Measurements from ENCODE around the gene OLFML1. TPM values are rescaled to one million over a fixed set of nuclear protein-coding genes. Genes with fewer than 3 reads are reported as not detected.

The OLFML1 gene
- total RNA-seq, 1 experiment from 2014 or later: not detected

DNA sequence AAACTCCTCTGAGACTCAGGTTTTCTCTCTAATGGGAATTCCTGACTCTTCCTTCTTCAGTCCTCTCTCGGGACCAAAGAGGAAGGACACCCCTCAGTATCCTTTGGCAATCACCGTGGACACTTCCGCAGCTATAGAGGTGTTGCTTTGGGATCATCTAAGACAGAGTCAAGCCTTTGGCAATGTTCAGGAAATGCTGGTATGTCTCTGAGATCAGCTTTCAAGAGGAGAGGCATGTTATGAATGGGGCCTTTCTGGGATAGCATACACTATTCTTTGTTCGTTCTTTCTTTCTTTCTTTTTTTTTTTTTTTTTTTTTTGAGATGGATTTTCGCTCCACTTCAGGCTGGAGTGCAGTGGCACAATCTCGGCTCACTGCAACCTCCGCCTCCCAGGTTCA, 14.2 kb upstream of the OLFML1 start:
- no peak overlapping the region for H4K5ac ChIP-seq (ENCODE audit: insufficient read length, low read depth, low read length)
- no peak overlapping the region for H3K18ac ChIP-seq (ENCODE audit: insufficient read length, low read depth, low read length)
- H3K36me3 Mint-ChIP-seq (ENCODE audit: insufficient read depth in 1 of 3, low read depth in 3 of 3): no peaks in the 10 kb centered on the region
- no peaks in the 10 kb centered on the region for H4K20me1 ChIP-seq (ENCODE audit: control insufficient read depth, insufficient read depth, insufficient read length)
- peak overlapping the region in 1 of 3 experiments; percentile 36; a peak in 1 of 7 replicates for H3K27ac Mint-ChIP-seq
- peaks cover 0 to 4% of the 10 kb centered on the region in 2 experiments; a peak in 2 of 4 replicates for H3K4me1 Mint-ChIP-seq
- H2BK5ac ChIP-seq (ENCODE audit: insufficient read length, low read length): no peak overlapping the region
- no peaks in the 10 kb centered on the region; the same call in none of the 2 replicates for H3K27me3 Mint-ChIP-seq (ENCODE audit: low read depth)
- no peak overlapping the region for H3T11ph ChIP-seq (ENCODE audit: low read length)
- H3K79me2 ChIP-seq (ENCODE audit: insufficient read depth, low read length): no peaks in the 10 kb centered on the region
- H3K4me2 ChIP-seq (ENCODE audit: insufficient read depth, insufficient read length, low read length): no peak overlapping the region
- H3K27me3 ChIP-seq (ENCODE audit: insufficient read depth, low read length): no peaks in the 10 kb centered on the region
- no peak overlapping the region for H3K4ac ChIP-seq (ENCODE audit: low read depth, low read length)
- H2BK12ac ChIP-seq (ENCODE audit: insufficient read length, low read depth, low read length): no peak overlapping the region
- no peak overlapping the region for H3K14ac ChIP-seq (ENCODE audit: insufficient read depth, low read length)
- no peak overlapping the region for H4K8ac ChIP-seq (replicated peaks; ENCODE audit: insufficient read length, low read depth, low read length)
- no peak overlapping the region for H3K9ac ChIP-seq (ENCODE audit: extremely low read depth, insufficient read length, low read length)
- no peak overlapping the region for H4K91ac ChIP-seq (ENCODE audit: insufficient read length, low read depth, low read length)
- H2BK15ac ChIP-seq (ENCODE audit: low read depth, low read length): no peak overlapping the region
- H3K23me2 ChIP-seq (ENCODE audit: insufficient read length, low read depth, low read length, poor library complexity, severe bottlenecking): no peaks in the 10 kb centered on the region
- H3K79me1 ChIP-seq (ENCODE audit: insufficient read depth, low read depth, low read length, poor library complexity, severe bottlenecking): no peaks in the 10 kb centered on the region
- H3K27ac ChIP-seq (ENCODE audit: insufficient read length, low read depth, low read length): no peak overlapping the region
- H2BK120ac ChIP-seq (ENCODE audit: low read depth, low read length, poor library complexity, severe bottlenecking): no peak overlapping the region
- H3K4me3 Mint-ChIP-seq: no peak overlapping the region
- no peaks in the 10 kb centered on the region for H3K9me3 ChIP-seq (ENCODE audit: control insufficient read depth, low read depth, low read length)
- TF ChIP-seq, protein P1, sequence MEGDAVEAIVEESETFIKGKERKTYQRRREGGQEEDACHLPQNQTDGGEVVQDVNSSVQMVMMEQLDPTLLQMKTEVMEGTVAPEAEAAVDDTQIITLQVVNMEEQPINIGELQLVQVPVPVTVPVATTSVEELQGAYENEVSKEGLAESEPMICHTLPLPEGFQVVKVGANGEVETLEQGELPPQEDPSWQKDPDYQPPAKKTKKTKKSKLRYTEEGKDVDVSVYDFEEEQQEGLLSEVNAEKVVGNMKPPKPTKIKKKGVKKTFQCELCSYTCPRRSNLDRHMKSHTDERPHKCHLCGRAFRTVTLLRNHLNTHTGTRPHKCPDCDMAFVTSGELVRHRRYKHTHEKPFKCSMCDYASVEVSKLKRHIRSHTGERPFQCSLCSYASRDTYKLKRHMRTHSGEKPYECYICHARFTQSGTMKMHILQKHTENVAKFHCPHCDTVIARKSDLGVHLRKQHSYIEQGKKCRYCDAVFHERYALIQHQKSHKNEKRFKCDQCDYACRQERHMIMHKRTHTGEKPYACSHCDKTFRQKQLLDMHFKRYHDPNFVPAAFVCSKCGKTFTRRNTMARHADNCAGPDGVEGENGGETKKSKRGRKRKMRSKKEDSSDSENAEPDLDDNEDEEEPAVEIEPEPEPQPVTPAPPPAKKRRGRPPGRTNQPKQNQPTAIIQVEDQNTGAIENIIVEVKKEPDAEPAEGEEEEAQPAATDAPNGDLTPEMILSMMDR (conservative IDR thresholded peaks at IDR 0.05): no peak
- H3K56ac ChIP-seq (ENCODE audit: insufficient read length, low read depth, low read length): no peak overlapping the region
- WGBS (ENCODE audit: extremely low coverage, insufficient read length, low lambda C conversion rate): no CpG with 5 or more reads among the region's 7 CpGs
- no peak for DNase-seq
- H2AFZ ChIP-seq (ENCODE audit: low read length): no peak overlapping the region
- H3K23ac ChIP-seq (ENCODE audit: insufficient read length, low read depth, low read length): no peak overlapping the region
- no peaks in the 10 kb centered on the region; a peak in 1 of 5 replicates for H3K9me3 Mint-ChIP-seq
- 0 out of 2 replicates have a peak, but pooled peaks cover 3% of the 10 kb centered on the region for H3K4me1 ChIP-seq (ENCODE audit: insufficient read depth, low read length)
- H2BK20ac ChIP-seq (ENCODE audit: low read depth, low read length, poor library complexity, severe bottlenecking): no peak overlapping the region
- H2AK5ac ChIP-seq (ENCODE audit: insufficient read length, low read length): no peak overlapping the region
